Coronary artery (tissue), 2 donors: Measurements from ENCODE around the gene TCP11L2.

Experiments
- DNase-seq: peaks from one replicate; pipeline ENCODE4 v3.0.0-alpha.2; 2017; ENCODE audit warnings: low spot score
- H3K27ac ChIP-seq, 2 donors: fragments of 200-600 bp; sonication (generic); one replicate each; pipeline ENCODE4 v1.5.1; 2016 to 2019
- H3K4me3 ChIP-seq: fragments of 200-600 bp; sonication (generic); 2 replicates; pipeline ENCODE4 v1.5.1; 2016; ENCODE audit warnings: mild to moderate bottlenecking, moderate library complexity
- TF ChIP-seq, protein P1 (sequence below): fragments of 200-600 bp; sonication (generic); IDR thresholded peaks from one replicate; pipeline ENCODE4 v1.5.1; 2019; ENCODE audit warnings: antibody characterized with exemption

Gene TCP11L2

DNA sequence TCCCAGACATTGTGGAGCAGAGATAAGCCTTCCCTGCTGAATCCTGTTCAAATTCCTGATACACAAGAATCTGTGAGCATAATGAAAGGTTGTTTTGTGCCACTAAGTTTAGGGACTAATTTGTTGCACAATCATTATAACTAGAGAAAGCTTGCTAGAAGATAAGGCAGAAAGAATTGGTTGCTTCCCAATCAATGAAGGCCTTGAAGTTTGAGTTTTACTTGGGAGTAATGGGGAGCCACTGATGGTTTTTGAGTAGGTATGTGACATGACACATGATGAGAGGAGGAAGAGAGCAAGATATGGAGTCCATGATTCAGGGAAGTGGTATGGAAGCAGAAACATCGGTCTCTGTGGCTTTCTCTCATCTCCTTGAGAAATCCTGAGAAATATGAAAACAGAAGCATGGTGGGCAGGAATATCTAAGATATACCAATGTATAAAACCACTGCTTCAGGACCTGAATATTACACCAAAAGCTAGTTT, 13.3 kb upstream of the TCP11L2 start:
- DNase-seq = no peak
- H3K27ac ChIP-seq = no peak overlapping the region
- TF ChIP-seq, protein P1, sequence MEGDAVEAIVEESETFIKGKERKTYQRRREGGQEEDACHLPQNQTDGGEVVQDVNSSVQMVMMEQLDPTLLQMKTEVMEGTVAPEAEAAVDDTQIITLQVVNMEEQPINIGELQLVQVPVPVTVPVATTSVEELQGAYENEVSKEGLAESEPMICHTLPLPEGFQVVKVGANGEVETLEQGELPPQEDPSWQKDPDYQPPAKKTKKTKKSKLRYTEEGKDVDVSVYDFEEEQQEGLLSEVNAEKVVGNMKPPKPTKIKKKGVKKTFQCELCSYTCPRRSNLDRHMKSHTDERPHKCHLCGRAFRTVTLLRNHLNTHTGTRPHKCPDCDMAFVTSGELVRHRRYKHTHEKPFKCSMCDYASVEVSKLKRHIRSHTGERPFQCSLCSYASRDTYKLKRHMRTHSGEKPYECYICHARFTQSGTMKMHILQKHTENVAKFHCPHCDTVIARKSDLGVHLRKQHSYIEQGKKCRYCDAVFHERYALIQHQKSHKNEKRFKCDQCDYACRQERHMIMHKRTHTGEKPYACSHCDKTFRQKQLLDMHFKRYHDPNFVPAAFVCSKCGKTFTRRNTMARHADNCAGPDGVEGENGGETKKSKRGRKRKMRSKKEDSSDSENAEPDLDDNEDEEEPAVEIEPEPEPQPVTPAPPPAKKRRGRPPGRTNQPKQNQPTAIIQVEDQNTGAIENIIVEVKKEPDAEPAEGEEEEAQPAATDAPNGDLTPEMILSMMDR = no peak
- H3K4me3 ChIP-seq = no peak overlapping the region

DNA sequence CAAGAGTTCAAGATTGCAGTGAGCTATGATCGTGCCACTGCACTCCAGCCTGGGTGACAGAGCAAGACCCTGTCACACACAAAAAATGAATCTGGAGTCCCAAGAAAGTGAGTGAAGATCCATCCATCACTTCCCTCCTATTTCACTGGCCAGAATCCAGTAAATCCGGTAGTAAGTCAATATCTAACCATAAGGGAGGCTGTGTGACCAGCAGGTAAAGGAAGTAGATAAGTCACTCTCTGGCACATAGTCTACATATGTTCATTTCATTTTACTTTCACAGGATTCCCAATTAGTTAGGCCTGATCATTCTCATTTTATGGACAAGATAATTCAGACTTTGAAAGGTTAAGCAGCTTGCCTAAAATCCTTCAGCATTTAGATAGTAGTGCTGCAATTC, 11.9 kb upstream of the TCP11L2 start:
- no peak for DNase-seq
- H3K4me3 ChIP-seq = no peak overlapping the region
- TF ChIP-seq, protein P1 = no peak
- no peak overlapping the region for H3K27ac ChIP-seq

DNA sequence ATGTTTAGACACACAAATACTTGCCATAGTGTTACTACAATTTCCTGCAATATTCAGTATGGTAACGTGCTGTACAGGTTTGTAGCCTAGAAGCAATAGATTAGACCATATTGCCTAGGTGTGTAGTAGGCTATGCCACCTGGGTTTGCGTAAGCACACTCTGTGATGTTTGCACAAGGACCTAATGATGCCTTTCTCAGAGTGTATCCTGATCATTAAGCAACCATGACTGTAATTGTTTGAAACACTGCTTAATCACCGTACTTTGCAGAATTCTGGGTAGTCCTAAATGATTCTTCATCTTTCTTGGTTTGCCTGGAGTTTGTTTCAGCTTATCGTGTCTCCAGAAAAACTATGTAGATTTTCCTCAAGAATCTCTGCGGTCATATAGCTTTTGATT, 11.2 kb upstream of the TCP11L2 start:
- TF ChIP-seq, protein P1 = no peak
- no peak for DNase-seq
- H3K27ac ChIP-seq = no peak overlapping the region
- H3K4me3 ChIP-seq = no peak overlapping the region

DNA sequence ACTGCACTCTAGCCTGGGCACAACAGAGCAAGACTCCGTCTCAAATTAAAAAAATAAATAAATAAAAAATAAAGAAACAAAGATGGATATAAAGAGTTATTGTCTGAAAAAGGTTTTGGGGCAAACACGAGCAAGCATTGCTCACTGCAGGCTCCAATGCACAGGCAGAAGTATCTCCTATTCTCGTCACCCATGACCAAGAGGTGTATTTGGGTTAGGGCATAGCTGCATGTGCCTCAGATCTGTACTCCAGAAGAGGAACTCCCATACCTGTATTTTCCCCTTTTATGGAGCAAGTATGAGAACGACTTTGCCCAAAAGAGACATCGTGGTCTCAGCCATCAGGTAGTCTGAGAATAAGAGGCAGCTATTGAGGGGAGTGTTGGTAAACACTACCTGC, 10.2 kb upstream of the TCP11L2 start:
- H3K27ac ChIP-seq = no peak overlapping the region
- H3K4me3 ChIP-seq = no peak overlapping the region
- DNase-seq = no peak
- TF ChIP-seq, protein P1 = no peak

DNA sequence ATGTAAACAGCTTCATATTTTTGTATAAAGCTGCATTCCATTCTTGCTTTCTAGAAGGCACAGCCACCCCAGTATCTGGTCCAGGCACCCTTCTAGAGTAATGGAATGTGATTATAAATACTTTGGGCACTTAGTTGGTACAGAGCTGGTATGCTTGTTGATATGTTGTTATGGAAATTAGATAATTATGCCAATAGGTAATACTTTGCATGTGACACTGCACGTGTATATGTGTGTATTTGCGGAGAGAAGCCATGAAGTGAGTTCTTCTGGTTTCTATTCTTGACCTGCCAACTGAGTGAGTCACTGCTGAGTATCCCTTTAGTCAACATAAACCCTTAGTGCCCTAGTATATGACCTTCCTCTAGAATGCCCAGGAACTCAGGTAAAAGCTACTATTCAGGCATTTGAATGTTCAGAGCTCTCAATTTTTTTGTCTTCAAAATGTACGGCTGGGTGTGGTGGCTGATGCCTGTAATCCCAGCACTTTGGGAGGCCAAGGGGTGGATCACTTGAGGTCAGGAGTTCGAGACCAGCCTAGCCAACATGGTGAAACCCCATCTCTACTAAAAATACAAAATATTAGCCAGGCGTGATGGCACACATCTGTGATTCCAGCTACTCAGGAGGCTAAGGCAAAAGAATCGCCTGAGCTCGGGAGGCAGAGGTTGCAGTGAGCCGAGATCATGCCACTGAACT, 6.2 kb upstream of the TCP11L2 start:
- H3K4me3 ChIP-seq = no peak overlapping the region
- DNase-seq = no peak
- no peak overlapping the region for H3K27ac ChIP-seq
- TF ChIP-seq, protein P1 = no peak

DNA sequence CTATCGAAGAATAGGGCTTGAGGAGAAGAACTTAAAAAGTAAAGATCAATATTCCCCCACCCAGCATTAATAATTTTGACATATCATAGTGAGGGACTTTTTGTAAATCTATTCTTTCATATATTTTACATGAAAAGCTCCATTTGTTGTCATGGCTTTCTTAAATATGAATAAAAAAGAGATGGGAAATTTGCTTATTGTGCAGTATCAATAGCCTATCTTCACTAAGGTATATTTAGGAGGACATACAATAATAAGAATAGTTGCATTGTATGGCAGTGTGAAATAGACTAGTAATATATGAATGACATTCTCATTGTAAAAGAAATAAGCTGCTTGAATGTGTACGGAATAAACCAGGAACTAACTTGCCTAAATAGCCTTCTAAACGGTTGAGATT, 5.5 kb upstream of the TCP11L2 start:
- Histone ChIP-seq H3K4me3 (no peak overlapping the region), H3K27ac (no peak overlapping the region)
- DNase-seq = no peak
- TF ChIP-seq, protein P1 = no peak

DNA sequence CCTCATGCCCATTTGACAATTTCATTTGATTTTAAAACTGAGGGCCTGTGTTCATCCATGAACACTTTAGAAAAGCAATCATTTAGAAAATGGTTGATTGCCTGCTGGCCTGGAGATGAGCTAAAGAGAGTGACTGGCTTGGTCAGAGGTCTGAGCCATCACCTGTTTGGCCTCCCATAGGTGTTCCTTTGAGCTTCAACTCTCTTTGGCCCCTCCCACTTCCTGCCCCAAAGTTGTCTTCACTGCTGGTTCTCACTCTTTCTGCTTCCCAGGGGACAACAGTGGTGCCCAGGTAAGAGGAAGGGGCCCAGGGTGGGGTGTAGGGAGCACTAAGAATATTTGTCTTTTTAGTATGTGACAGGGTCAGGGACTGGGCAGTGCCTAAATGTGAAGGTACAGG, 4.9 kb upstream of the TCP11L2 start:
- Histone ChIP-seq H3K27ac (no peak overlapping the region), H3K4me3 (no peak overlapping the region)
- TF ChIP-seq, protein P1 = no peak
- DNase-seq = no peak
